CD4-positive, alpha-beta T cell treated with Interleukin-15 for 4 hours (primary cell): ENCODE results near the gene MYO5B.
"Not testable (repeated sequence)": the region's sequence is repeated elsewhere in the genome, so short reads cannot be mapped to it uniquely, and the experiment has no call there.

Experiments used
- DNase-seq: peaks from one replicate; pipeline ENCODE4 v3.0.0-alpha.2; 2020; ENCODE audit warnings: low spot score

MYO5B gene

GRCh38 chr18:50099725-50100407 lies 95.1 kb downstream of the MYO5B start:
- DNase-seq, result no peak

- DNase-seq, result no peak
Observed at GRCh38 chr18:50097702-50098101, 97.2 kb downstream of the MYO5B start.

- DNase-seq, result no peak
Observed at GRCh38 chr18:50096766-50097435, 98.0 kb downstream of the MYO5B start.

GRCh38 chr18:50094786-50095185 lies 100.2 kb downstream of the MYO5B start:
- not testable (repeated sequence) for DNase-seq

GRCh38 chr18:50094221-50094773 lies 100.7 kb downstream of the MYO5B start:
- no peak for DNase-seq

- no peak for DNase-seq
Observed at GRCh38 chr18:50093366-50094064, 101.4 kb downstream of the MYO5B start.

GRCh38 chr18:50092245-50092805 lies 102.6 kb downstream of the MYO5B start:
- no peak for DNase-seq

GRCh38 chr18:50091509-50092244 lies 103.3 kb downstream of the MYO5B start:
- no peak for DNase-seq

- DNase-seq, result no peak
Observed at GRCh38 chr18:50090370-50091312, 104.3 kb downstream of the MYO5B start.

GRCh38 chr18:50089702-50090101 lies 105.2 kb downstream of the MYO5B start:
- no peak for DNase-seq

GRCh38 chr18:50083708-50084107 lies 111.2 kb downstream of the MYO5B start:
- no peak for DNase-seq

GRCh38 chr18:50080932-50081560 lies 113.9 kb downstream of the MYO5B start:
- DNase-seq, result no peak

- no peak for DNase-seq
Observed at GRCh38 chr18:50080316-50080715, 114.6 kb downstream of the MYO5B start.

GRCh38 chr18:50079571-50080295 lies 115.2 kb downstream of the MYO5B start:
- no peak for DNase-seq

- no peak for DNase-seq
Observed at GRCh38 chr18:50076277-50076676, 118.7 kb downstream of the MYO5B start.

GRCh38 chr18:50075772-50076171 lies 119.2 kb downstream of the MYO5B start:
- no peak for DNase-seq

GRCh38 chr18:50074404-50074803 lies 120.5 kb downstream of the MYO5B start:
- DNase-seq, result no peak

GRCh38 chr18:50073319-50073718 lies 121.6 kb downstream of the MYO5B start:
- no peak for DNase-seq

GRCh38 chr18:50072146-50072545 lies 122.8 kb downstream of the MYO5B start:
- DNase-seq, result no peak

GRCh38 chr18:50071397-50071796 lies 123.5 kb downstream of the MYO5B start:
- DNase-seq, result no peak
